Lower lobe of right lung (tissue), 2 donors: ENCODE data around the gene CRIP1. TPM values are rescaled to one million over a fixed set of nuclear protein-coding genes. Genes with fewer than 3 reads are reported as not detected.
A peak's percentile ranks its signal among the peaks of the same experiment; 100 is the strongest.

ENCODE experiments used
- ATAC-seq, 2 donors: fragments of 200-7000 bp; cut with Tn5 transposase; one replicate each; pipeline ENCODE4 v1.9.1; 2020 to 2022; ENCODE audit warnings: mild to moderate bottlenecking in 2 of 2, moderate library complexity in 2 of 2
- DNase-seq: peaks from one replicate; pipeline ENCODE4 v3.0.0-alpha.2; 2020
- H3K27ac ChIP-seq: fragments of 200-600 bp; one replicate; pipeline ENCODE4 v1.8.0; 2022
- H3K27me3 ChIP-seq: fragments of 200-600 bp; one replicate; pipeline ENCODE4 v1.8.0; 2022; ENCODE audit warnings: low read depth
- H3K36me3 ChIP-seq: fragments of 200-600 bp; one replicate; pipeline ENCODE4 v1.8.0; 2022; ENCODE audit warnings: mild to moderate bottlenecking
- H3K4me1 ChIP-seq: fragments of 200-600 bp; one replicate; pipeline ENCODE4 v1.8.0; 2022
- H3K4me3 ChIP-seq: fragments of 200-600 bp; one replicate; pipeline ENCODE4 v1.8.0; 2022; ENCODE audit warnings: mild to moderate bottlenecking
- H3K9me3 ChIP-seq: fragments of 200-600 bp; one replicate; pipeline ENCODE4 v1.8.0; 2022
- CTCF ChIP-seq: fragments of 200-600 bp; IDR thresholded peaks from one replicate; pipeline ENCODE4 v1.8.0; 2022; ENCODE audit warnings: antibody characterized with exemption, mild to moderate bottlenecking
- intact Hi-C: fragments of 100-400 bp; cut with DNase I; formaldehyde crosslinking; loops from one replicate; pipeline ENCODE4 v1.11.0; 2022
- total RNA-seq: library from RNA; stranded (reverse); fragmentation: NEBNext Ultra II Directional; extraction: Animal tissue kit (Norgen Biotek cat#: 25700); gene quantifications from one replicate; pipeline ENCODE4 v1.2.1, GENCODE V29; 2021
- donor health status: DM: no; HTN: yes; CAD: no; lungs with severe emphysema.

CRIP1 gene
- total RNA-seq, 1 donor from 2014 or later, result 237 TPM

GRCh38 chr14:105525326-105525725, 38.6 kb downstream of the CRIP1 start:
- DNase-seq (no peak), ATAC-seq (no peak)
- Histone ChIP-seq H3K4me3 (no peak overlapping the region), H3K27me3 (peaks cover 39% of the 10 kb centered on the region), H3K9me3 (no peaks in the 10 kb centered on the region), H3K4me1 (peaks cover 33% of the 10 kb centered on the region), H3K27ac (no peak overlapping the region), H3K36me3 (no peaks in the 10 kb centered on the region)
- no peak for TF ChIP-seq CTCF
- intact Hi-C loops, result no loop called here

- H3K9me3 ChIP-seq, result no peaks in the 10 kb centered on the region
- H3K4me3 ChIP-seq, result peak within 1 kb of the TSS; percentile 75
- no peaks in the 10 kb centered on the region for H3K36me3 ChIP-seq
- intact Hi-C loops, result no loop called here
- no peak for ATAC-seq
- TF ChIP-seq CTCF, result no peak
- H3K27me3 ChIP-seq, result peaks cover 39% of the 10 kb centered on the region
- H3K4me1 ChIP-seq, result peaks cover 33% of the 10 kb centered on the region
- no peak for DNase-seq
- H3K27ac ChIP-seq, result no peak within 1 kb of the TSS
These were observed 39.4 kb downstream of the CRIP1 start, which contains the start of gene TMEM121 for GRCh38 chr14:105525861-105526775. TSS of gene TMEM121 (plus strand) at chr14:105526583. CDS start at chr14:105528835, 2,252 bp downstream.

GRCh38 chr14:105526776-105527380, 40.2 kb downstream of the CRIP1 start:
- no peaks in the 10 kb centered on the region for H3K9me3 ChIP-seq
- H3K27ac ChIP-seq, result no peak overlapping the region
- peaks cover 33% of the 10 kb centered on the region for H3K4me1 ChIP-seq
- peaks cover 39% of the 10 kb centered on the region for H3K27me3 ChIP-seq
- TF ChIP-seq CTCF, result no peak
- intact Hi-C loops, result no loop called here
- DNase-seq (no peak), ATAC-seq (no peak)
- no peaks in the 10 kb centered on the region for H3K36me3 ChIP-seq
- H3K4me3 ChIP-seq, result peak overlapping the region; percentile 75

DNA sequence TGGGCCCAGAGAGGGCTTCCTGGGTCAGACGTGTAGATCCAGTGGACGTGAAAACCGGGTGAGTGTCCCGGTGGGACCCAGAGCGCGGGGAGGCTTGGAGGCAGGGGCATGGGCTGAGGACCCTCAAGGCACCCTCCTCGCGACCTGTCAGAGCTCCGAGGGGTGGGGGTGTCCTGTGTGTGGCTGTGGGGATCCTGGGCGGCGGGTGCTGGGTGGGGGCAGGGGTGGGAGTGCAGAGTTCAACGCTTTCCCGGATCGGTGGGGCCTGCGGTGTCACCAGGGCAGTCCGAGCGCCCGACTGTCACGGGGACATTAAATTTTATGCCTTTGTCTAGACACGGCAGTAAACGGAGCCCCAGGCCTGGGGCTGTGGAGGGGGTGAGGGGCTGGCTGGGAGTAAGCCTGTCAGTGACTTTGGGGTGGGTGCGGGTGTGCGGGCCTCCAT, 40.7 kb downstream of the CRIP1 start:
- intact Hi-C loops, result no loop called here
- TF ChIP-seq CTCF, result no peak
- no peak overlapping the region for H3K27ac ChIP-seq

DNA sequence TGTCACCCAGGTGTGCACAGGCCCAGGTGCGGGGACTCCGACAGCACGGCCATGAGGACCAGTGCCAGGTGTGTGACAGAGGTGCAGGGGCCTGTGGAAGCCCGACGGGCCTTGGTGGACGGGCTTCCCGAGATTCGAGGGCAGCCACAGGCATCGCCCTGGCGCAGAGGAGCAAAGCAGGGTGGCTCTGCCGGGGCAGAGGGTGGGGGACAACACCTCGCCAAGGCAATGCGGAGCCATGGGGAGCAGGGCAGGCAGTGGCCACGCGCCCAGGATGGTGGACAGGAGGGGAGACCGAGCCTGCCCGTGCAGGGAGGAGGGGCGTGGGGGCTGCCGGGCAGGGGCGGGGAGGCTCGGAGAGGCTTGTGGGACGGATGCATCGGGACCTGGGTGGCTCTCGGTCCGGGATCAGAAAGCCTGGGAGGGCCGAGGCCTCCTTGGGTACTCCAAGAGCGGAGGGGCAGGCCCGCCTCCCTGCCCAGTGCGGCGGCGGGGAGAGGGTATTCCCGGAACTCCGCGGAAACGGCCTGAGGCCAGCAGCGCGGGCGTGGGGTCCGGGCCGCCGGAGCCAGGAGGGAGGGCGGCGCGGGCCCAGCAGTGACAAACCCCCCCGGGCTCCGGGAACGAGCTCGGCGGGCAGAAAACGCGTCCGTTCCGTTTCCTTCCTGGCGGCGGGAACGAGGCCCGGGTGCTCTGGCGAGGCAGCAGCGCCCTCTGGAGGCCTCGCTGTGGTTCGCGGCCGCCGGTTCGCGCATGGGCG, 41.3 kb downstream of the CRIP1 start:
- Histone ChIP-seq H3K4me1 (peaks cover 33% of the 10 kb centered on the region), H3K36me3 (no peaks in the 10 kb centered on the region), H3K27me3 (peaks cover 32% of the 10 kb centered on the region), H3K27ac (peak overlapping the region; percentile 67), H3K9me3 (no peaks in the 10 kb centered on the region), H3K4me3 (peak overlapping the region; percentile 75)
- ATAC-seq, result peak; percentile 88 to 89
- peak; percentile 86 for DNase-seq
- intact Hi-C loops, result no loop called here
- TF ChIP-seq CTCF, result peak; percentile 91

More for the DNA sequence above, 40.7 kb downstream of the CRIP1 start:
- Histone ChIP-seq H3K4me3 (peak overlapping the region; percentile 75), H3K27me3 (peaks cover 33% of the 10 kb centered on the region), H3K4me1 (peaks cover 33% of the 10 kb centered on the region), H3K36me3 (no peaks in the 10 kb centered on the region), H3K9me3 (no peaks in the 10 kb centered on the region)
- ATAC-seq (no peak), DNase-seq (no peak)
